Measurements from ENCODE around the gene TYRP1.

The TYRP1 gene

GRCh38 chr9:12695474-12695873 lies 2.3 kb downstream of the TYRP1 start:
- WGBS, 2 experiments, result 90 to 92% methylated on average over 4 of the region's 4 CpGs
- H3K4me3 ChIP-seq (ENCODE audit: insufficient read depth, low read depth, low read length), result no peak overlapping the region
- no peaks in the 10 kb centered on the region for H3K9me3 ChIP-seq (ENCODE audit: control insufficient read depth, low read length)
- H3K36me3 ChIP-seq (ENCODE audit: control insufficient read depth, insufficient read depth, low read length), result no peaks in the 10 kb centered on the region
- H3K4me1 ChIP-seq (ENCODE audit: control insufficient read depth, insufficient read depth, low read length), result no peaks in the 10 kb centered on the region
- H3K27me3 ChIP-seq (ENCODE audit: control insufficient read depth, insufficient read depth, low read length, poor library complexity, severe bottlenecking), result no peaks in the 10 kb centered on the region
- H3K27ac ChIP-seq (ENCODE audit: insufficient read depth, low read depth, low read length, poor library complexity, severe bottlenecking), result no peak overlapping the region

GRCh38 chr9:12696931-12697622 lies 3.9 kb downstream of the TYRP1 start:
- H3K9me3 ChIP-seq (ENCODE audit: control insufficient read depth, low read length), result no peaks in the 10 kb centered on the region
- no peaks in the 10 kb centered on the region for H3K27me3 ChIP-seq (ENCODE audit: control insufficient read depth, insufficient read depth, low read length, poor library complexity, severe bottlenecking)
- H3K4me1 ChIP-seq (ENCODE audit: control insufficient read depth, insufficient read depth, low read length), result no peaks in the 10 kb centered on the region
- no peak overlapping the region for H3K27ac ChIP-seq (ENCODE audit: insufficient read depth, low read depth, low read length, poor library complexity, severe bottlenecking)
- no peaks in the 10 kb centered on the region for H3K36me3 ChIP-seq (ENCODE audit: control insufficient read depth, insufficient read depth, low read length)
- WGBS, 2 experiments, result 83 to 88% methylated on average over 2 to 4 of the region's 4 CpGs
- no peak overlapping the region for H3K4me3 ChIP-seq (ENCODE audit: insufficient read depth, low read depth, low read length)

- H3K9me3 ChIP-seq (ENCODE audit: control insufficient read depth, low read length), result no peaks in the 10 kb centered on the region
- no peaks in the 10 kb centered on the region for H3K27me3 ChIP-seq (ENCODE audit: control insufficient read depth, insufficient read depth, low read length, poor library complexity, severe bottlenecking)
- no peaks in the 10 kb centered on the region for H3K36me3 ChIP-seq (ENCODE audit: control insufficient read depth, insufficient read depth, low read length)
- no peak overlapping the region for H3K4me3 ChIP-seq (ENCODE audit: insufficient read depth, low read depth, low read length)
- H3K27ac ChIP-seq (ENCODE audit: insufficient read depth, low read depth, low read length, poor library complexity, severe bottlenecking), result no peak overlapping the region
- no peaks in the 10 kb centered on the region for H3K4me1 ChIP-seq (ENCODE audit: control insufficient read depth, insufficient read depth, low read length)
- 93 to 94% methylated on average over 1 of the region's 1 CpG for WGBS, 2 experiments
These were observed 4.5 kb downstream of the TYRP1 start for GRCh38 chr9:12697719-12698118.

- Histone ChIP-seq H3K36me3 (ENCODE audit: control insufficient read depth, insufficient read depth, low read length) (no peaks in the 10 kb centered on the region), H3K27ac (ENCODE audit: insufficient read depth, low read depth, low read length, poor library complexity, severe bottlenecking) (no peak overlapping the region), H3K27me3 (ENCODE audit: control insufficient read depth, insufficient read depth, low read length, poor library complexity, severe bottlenecking) (no peaks in the 10 kb centered on the region), H3K4me1 (ENCODE audit: control insufficient read depth, insufficient read depth, low read length) (no peaks in the 10 kb centered on the region), H3K9me3 (ENCODE audit: control insufficient read depth, low read length) (no peaks in the 10 kb centered on the region), H3K4me3 (ENCODE audit: insufficient read depth, low read depth, low read length) (no peak overlapping the region)
- WGBS, 2 experiments, result 95 to 97% methylated on average over 4 of the region's 4 CpGs
These were observed 5.1 kb downstream of the TYRP1 start for GRCh38 chr9:12698266-12698665.

GRCh38 chr9:12698986-12699385 lies 5.8 kb downstream of the TYRP1 start:
- Histone ChIP-seq H3K27me3 (ENCODE audit: control insufficient read depth, insufficient read depth, low read length, poor library complexity, severe bottlenecking) (no peaks in the 10 kb centered on the region), H3K4me1 (ENCODE audit: control insufficient read depth, insufficient read depth, low read length) (no peaks in the 10 kb centered on the region), H3K36me3 (ENCODE audit: control insufficient read depth, insufficient read depth, low read length) (no peaks in the 10 kb centered on the region), H3K9me3 (ENCODE audit: control insufficient read depth, low read length) (no peaks in the 10 kb centered on the region), H3K27ac (ENCODE audit: insufficient read depth, low read depth, low read length, poor library complexity, severe bottlenecking) (no peak overlapping the region), H3K4me3 (ENCODE audit: insufficient read depth, low read depth, low read length) (no peak overlapping the region)
- 92 to 100% methylated on average over 1 of the region's 1 CpG for WGBS, 2 experiments

GRCh38 chr9:12699529-12699928 lies 6.3 kb downstream of the TYRP1 start:
- Histone ChIP-seq H3K4me1 (ENCODE audit: control insufficient read depth, insufficient read depth, low read length) (no peaks in the 10 kb centered on the region), H3K27me3 (ENCODE audit: control insufficient read depth, insufficient read depth, low read length, poor library complexity, severe bottlenecking) (no peaks in the 10 kb centered on the region), H3K27ac (ENCODE audit: insufficient read depth, low read depth, low read length, poor library complexity, severe bottlenecking) (no peak overlapping the region), H3K9me3 (ENCODE audit: control insufficient read depth, low read length) (no peaks in the 10 kb centered on the region), H3K4me3 (ENCODE audit: insufficient read depth, low read depth, low read length) (no peak overlapping the region), H3K36me3 (ENCODE audit: control insufficient read depth, insufficient read depth, low read length) (no peaks in the 10 kb centered on the region)

- Histone ChIP-seq H3K27ac (ENCODE audit: insufficient read depth, low read depth, low read length, poor library complexity, severe bottlenecking) (no peak overlapping the region), H3K4me3 (ENCODE audit: insufficient read depth, low read depth, low read length) (no peak overlapping the region), H3K4me1 (ENCODE audit: control insufficient read depth, insufficient read depth, low read length) (no peaks in the 10 kb centered on the region), H3K27me3 (ENCODE audit: control insufficient read depth, insufficient read depth, low read length, poor library complexity, severe bottlenecking) (no peaks in the 10 kb centered on the region), H3K9me3 (ENCODE audit: control insufficient read depth, low read length) (no peaks in the 10 kb centered on the region), H3K36me3 (ENCODE audit: control insufficient read depth, insufficient read depth, low read length) (no peaks in the 10 kb centered on the region)
These were observed 7.9 kb downstream of the TYRP1 start for GRCh38 chr9:12701126-12701525.

- Histone ChIP-seq H3K36me3 (ENCODE audit: control insufficient read depth, insufficient read depth, low read length) (no peaks in the 10 kb centered on the region), H3K4me3 (ENCODE audit: insufficient read depth, low read depth, low read length) (no peak overlapping the region), H3K27ac (ENCODE audit: insufficient read depth, low read depth, low read length, poor library complexity, severe bottlenecking) (no peak overlapping the region), H3K27me3 (ENCODE audit: control insufficient read depth, insufficient read depth, low read length, poor library complexity, severe bottlenecking) (no peaks in the 10 kb centered on the region), H3K9me3 (ENCODE audit: control insufficient read depth, low read length) (no peaks in the 10 kb centered on the region), H3K4me1 (ENCODE audit: control insufficient read depth, insufficient read depth, low read length) (no peaks in the 10 kb centered on the region)
- WGBS, 2 experiments, result 29 to 34% methylated on average over 5 to 6 of the region's 6 CpGs
These were observed 9.1 kb downstream of the TYRP1 start for GRCh38 chr9:12702160-12702758.

- WGBS, 2 experiments, result 72 to 89% methylated on average over 1 of the region's 1 CpG
- Histone ChIP-seq H3K9me3 (ENCODE audit: control insufficient read depth, low read length) (no peaks in the 10 kb centered on the region), H3K27ac (ENCODE audit: insufficient read depth, low read depth, low read length, poor library complexity, severe bottlenecking) (no peak overlapping the region), H3K36me3 (ENCODE audit: control insufficient read depth, insufficient read depth, low read length) (no peaks in the 10 kb centered on the region), H3K4me1 (ENCODE audit: control insufficient read depth, insufficient read depth, low read length) (no peaks in the 10 kb centered on the region), H3K4me3 (ENCODE audit: insufficient read depth, low read depth, low read length) (no peak overlapping the region), H3K27me3 (ENCODE audit: control insufficient read depth, insufficient read depth, low read length, poor library complexity, severe bottlenecking) (no peaks in the 10 kb centered on the region)
These were observed 10.8 kb downstream of the TYRP1 start for GRCh38 chr9:12703996-12704395.

- WGBS, 2 experiments, result 94 to 100% methylated on average over 1 of the region's 1 CpG
- H3K27ac ChIP-seq (ENCODE audit: insufficient read depth, low read depth, low read length, poor library complexity, severe bottlenecking), result no peak overlapping the region
- H3K9me3 ChIP-seq (ENCODE audit: control insufficient read depth, low read length), result no peaks in the 10 kb centered on the region
- no peaks in the 10 kb centered on the region for H3K4me1 ChIP-seq (ENCODE audit: control insufficient read depth, insufficient read depth, low read length)
- no peaks in the 10 kb centered on the region for H3K36me3 ChIP-seq (ENCODE audit: control insufficient read depth, insufficient read depth, low read length)
- H3K27me3 ChIP-seq (ENCODE audit: control insufficient read depth, insufficient read depth, low read length, poor library complexity, severe bottlenecking), result no peaks in the 10 kb centered on the region
- H3K4me3 ChIP-seq (ENCODE audit: insufficient read depth, low read depth, low read length), result no peak overlapping the region
These were observed 12.7 kb downstream of the TYRP1 start for GRCh38 chr9:12705738-12706391.
